Measurements from ENCODE around the gene MLXIP.

GRCh38 chr12:122187466-122187865 is 108.9 kb downstream of the MLXIP start:
- TF ChIP-seq EZH2 (IDR thresholded peaks at IDR 0.05; ENCODE audit: borderline replicate concordance, insufficient read depth, low read length, poor library complexity, severe bottlenecking), result no peak
- no peak for TF ChIP-seq CTCF (IDR thresholded peaks at IDR 0.05; ENCODE audit: poor library complexity, severe bottlenecking)
- TF ChIP-seq TAF1 (IDR thresholded peaks at IDR 0.05; ENCODE audit: low read depth), result no peak
- no peak for TF ChIP-seq REST (IDR thresholded peaks at IDR 0.05; ENCODE audit: borderline replicate concordance)
- TF ChIP-seq MXI1 (conservative IDR thresholded peaks at IDR 0.05; ENCODE audit: poor library complexity, severe bottlenecking), result no peak

All from neural cell (in vitro differentiated cells).